Effector CD8-positive, alpha-beta T cell (primary cell): ENCODE measurements around the gene COL25A1.
"Not testable (repeated sequence)": the region's sequence is repeated elsewhere in the genome, so short reads cannot be mapped to it uniquely, and the experiment has no call there.

Source experiments
- DNase-seq: peaks from one replicate; lab custom pipeline; 2025; lab: John Stamatoyannopoulos, UW

The COL25A1 gene

GRCh38 chr4:109012286-109012880 lies 290.1 kb downstream of the COL25A1 start:
- no peak for DNase-seq

DNA sequence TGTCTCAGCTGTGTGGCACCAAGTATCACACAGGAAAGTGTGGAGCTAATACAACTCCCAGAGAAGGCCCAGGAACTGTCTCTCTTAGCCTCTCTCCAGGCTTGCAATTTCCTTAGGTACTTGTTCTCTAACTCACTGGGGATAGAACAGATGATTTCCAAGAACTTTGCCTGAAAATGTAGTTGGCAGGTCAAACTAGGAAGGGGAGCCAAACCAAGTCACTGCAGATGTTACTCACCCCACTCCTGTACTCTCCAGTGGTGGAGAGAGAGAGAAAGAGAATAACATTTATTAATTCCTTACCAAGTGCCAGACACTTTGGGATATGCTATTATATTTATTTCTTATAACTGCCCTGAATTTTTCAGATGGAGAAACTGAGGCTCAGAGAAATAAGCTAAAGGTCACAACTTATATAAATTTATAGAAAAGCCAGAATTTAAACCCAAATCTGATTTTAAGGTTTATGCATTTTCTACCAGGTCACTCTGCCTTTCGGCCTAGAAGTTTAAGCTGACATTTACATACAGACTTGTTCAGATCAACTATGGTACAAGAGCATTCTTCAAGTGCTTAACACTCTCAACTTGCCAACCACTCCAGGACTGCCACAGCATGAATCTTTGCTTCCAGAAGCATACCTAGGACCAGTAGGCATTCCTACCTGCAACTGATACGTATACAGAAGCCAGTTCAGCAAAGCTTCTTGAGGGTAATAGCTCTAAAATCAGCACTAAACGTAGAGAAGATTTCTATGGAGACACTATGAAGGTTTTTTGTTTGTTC lies 291.0 kb downstream of the COL25A1 start:
- no peak for DNase-seq

GRCh38 chr4:109010521-109010920 lies 291.9 kb downstream of the COL25A1 start:
- DNase-seq: no peak

- DNase-seq: no peak
Measured at GRCh38 chr4:109009909-109010308, 292.5 kb downstream of the COL25A1 start.

DNA sequence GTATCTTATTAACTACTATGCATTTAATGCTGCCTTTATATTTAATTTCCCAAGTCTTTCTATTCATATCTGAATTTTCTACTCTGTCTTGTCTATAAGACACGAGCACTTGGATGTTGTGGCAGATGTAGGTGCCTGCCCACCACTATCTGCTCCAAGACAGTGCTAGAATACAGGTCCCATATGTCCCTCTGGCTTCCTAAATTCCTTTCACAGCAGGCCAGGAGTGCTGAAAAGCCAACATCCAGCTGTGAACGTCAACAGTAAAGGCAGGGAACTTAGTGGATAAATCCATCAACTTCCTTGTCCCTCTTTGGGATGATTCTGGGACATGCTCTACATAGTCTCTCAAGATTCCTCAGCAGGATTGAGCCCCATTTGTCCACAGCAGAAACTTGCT lies 294.5 kb downstream of the COL25A1 start:
- DNase-seq: no peak

DNA sequence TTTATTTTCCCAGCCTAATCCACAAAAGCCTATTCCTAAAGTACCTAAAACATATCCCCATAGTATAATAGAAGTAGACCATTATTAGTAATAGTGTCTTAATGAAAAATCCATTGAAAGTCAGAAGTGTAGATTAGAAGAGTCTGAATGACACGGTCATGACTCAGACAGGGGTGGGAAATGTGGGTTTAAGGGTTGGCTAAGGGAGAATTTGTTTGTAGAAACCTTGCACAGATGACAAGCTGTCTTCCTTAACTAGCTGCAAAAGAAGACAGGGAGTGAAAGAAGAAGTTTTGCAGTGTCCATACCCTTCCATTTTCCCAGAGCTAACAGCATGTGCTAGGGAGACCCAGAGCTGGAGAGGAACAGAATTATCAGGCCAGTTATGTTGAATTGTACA lies 296.9 kb downstream of the COL25A1 start:
- DNase-seq: no peak

DNA sequence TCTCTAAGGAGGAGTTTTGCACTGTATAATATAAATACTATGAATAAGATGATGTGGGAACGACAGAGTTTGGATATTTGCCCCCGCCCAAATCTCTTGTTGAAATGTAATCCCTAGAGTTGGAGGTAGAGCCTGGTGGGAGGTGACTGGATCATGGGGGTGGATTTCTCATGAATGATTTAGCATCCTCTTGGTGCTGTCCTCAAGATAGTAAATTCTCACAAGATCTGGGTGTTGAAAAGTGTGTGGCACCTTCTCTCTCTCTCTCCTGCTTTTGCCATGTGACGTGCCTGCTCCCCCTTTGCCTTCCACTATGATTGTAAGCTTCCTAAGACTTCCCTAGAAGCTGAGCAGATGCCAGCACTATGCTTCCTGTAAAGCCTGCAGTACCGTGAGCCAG lies 298.0 kb downstream of the COL25A1 start:
- no peak for DNase-seq

DNA sequence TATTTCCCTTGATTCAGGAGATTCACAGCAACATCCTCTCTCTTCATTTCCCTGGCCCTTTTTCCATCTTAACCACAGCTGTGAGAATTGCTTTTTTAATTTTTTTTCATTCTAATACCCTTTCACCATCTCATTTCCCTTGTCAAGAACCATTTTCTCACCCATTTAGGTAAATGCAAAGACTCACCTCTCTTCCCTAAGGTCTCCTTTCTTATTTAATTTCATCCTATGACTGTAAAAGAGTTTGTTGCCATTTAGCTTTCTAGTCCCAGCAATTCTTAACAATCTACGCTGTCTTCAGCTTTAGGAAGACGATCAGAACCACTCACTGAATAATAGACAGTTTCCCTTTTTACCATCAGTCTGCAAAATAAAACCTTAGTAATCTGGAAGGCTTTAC lies 298.5 kb downstream of the COL25A1 start:
- DNase-seq: no peak

GRCh38 chr4:108991551-108992328 lies 310.7 kb downstream of the COL25A1 start:
- DNase-seq: no peak

DNA sequence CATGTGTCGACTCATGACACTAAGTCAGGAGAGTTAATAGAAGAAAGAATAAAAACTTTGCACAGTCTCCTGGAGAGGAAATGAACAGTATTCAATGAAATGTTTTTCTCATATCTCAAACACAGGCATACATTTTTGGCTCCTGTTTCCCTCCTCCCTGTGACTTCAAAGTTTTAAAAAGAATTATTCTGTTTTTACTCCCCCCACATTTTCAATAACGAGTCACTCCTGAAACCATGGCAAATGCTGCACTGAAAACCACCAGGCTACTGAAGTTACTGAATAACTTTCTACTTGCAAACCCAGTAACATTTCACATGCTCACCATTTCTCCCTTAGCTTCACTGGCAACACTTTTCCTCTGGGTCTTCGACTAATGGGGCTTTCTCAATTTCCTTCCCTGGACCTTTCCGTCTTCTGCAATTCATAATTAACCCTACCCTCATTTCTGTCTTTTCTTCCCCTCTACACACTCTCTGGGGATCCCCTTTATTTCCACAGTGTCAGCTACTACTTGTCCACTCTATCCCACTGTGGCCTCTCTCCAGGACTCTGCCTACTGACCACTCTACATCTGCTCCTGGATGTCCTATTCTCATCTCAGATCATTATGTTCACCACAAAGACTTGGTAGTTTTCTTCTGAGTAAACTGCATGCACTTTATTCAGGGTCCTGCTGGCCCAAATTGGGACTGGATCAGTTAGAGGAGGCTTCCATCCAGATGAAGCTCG lies 313.8 kb downstream of the COL25A1 start:
- no peak for DNase-seq

DNA sequence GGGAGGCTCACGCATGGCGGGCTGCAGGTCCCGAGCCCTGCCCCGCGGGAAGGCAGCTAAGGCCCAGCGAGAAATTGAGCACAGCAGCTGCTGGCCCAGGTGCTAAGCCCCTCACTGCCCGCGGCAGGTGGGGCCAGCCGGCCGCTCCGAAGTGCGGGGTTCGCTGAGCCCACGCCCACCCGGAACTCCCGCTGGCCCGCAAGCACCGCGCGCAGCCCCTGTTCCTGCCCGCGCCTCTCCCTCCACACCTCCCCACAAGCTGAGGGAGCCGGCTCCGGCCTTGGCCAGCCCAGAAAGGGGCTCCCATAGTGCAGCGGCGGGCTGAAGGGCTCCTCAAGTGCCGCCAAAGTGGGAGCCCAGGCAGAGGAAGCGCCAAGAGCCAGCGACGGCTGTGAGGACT lies 318.0 kb downstream of the COL25A1 start:
- not testable (repeated sequence) for DNase-seq

DNA sequence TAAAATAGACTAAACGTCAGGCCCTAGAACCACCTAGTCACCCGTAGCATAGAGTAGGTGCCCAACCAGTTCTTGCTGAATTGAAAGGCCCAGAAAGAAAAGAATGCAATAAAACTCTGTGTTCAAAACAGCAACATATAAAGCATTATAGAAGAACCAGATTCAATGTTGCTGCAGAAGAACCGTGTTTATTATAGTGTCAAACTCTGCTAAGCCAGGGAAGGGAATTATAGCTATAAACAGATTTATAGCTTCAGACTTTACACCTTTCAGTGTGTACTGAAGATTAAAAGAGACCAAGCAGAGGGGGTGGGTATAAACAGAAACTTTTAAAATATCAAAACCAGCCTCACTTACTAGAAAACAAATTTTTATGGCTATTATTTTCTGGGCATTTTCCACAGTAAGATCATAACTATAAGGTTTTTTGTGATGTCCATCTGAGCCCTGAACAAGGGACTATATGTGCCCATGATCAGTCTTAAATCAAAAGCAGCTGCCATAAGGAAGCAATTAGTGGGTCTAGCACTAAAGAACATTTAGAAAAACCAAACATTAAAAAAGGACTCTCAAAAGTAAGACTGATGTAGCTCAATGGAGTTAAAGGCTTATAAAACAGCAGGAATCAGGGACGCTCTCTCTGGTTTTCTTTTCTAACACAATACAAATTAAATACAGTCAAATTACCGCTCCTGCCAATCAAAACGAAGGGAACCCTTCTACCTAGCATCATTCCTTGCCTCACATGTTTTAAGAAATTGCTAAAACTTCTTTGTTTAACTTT lies 319.9 kb downstream of the COL25A1 start:
- no peak for DNase-seq

GRCh38 chr4:108980455-108981239 lies 321.8 kb downstream of the COL25A1 start:
- DNase-seq: no peak

- DNase-seq: no peak
Measured at GRCh38 chr4:108979759-108980158, 322.7 kb downstream of the COL25A1 start.

DNA sequence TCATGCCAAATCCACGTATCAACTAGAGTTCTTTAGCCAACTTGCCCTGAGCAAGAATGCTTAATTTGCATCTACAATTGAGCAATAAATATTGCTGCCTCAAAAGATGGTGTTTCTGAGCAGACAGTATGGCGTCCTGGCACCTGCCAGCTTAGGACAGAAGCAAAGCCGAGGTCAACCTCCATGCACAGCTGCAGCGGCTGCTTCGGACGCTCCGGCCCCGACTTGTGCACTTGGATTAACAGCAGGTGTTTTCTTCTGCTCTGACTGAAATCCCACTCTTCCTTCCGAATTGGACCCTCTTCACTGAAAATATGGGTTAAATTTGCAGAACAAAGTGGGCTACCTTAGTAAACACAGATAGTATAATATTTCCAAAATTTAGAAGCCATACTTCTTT lies 324.4 kb downstream of the COL25A1 start:
- no peak for DNase-seq

DNA sequence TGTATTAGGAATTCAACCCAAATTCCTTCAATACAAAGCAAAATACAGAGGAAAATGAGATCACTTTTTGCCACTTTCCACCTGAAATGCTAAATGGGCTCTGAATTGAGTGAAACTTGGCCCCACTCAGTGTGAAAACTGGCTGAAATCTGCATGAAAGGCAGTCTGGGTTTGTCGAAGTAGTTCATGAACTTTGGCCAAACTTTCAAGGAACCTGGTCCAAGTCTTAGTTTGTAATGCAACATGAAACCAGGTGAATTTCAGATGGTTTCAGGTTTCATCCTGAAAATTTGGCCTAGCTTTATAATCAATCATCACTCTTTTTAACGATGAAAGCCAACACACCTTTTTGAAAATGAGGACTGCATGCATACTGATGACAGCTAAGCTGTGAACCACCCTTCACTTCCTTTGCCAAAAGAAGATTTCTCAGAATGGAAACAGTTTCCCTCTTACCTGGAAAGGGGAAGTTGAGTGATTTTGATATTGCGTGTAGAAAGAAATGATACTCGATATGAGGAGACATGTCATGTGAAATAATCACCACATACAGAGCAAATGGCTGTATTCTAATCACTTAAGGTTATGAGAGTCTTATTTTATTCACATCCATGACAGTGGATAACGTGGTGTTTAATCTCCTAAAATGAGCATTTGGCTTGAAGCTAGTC lies 329.7 kb downstream of the COL25A1 start:
- DNase-seq: no peak

GRCh38 chr4:108971473-108971872 lies 331.0 kb downstream of the COL25A1 start:
- no peak for DNase-seq

GRCh38 chr4:108965472-108966076 lies 336.9 kb downstream of the COL25A1 start:
- DNase-seq: no peak

DNA sequence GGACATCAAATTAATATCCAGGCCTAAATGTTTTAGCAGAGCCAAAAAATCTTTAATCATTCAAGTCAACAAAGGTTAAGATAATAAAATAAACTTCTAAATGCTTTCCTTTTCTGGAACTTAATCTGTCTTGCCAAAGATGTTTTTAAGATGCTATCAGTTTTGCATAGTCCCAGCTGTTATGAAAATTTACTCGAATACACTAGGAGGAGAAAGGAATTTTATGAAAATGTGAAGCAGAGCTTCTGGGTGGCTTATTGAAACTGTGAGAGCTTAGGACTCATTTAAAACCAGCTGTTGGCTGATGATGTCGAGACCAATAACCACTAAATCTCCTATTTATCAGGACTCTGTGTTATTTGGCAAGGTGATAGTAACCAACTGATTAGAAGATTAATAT lies 337.4 kb downstream of the COL25A1 start:
- no peak for DNase-seq

- no peak for DNase-seq
Measured at GRCh38 chr4:108963910-108964309, 338.5 kb downstream of the COL25A1 start.
